NB4 (cell line): ENCODE results near the gene KCNQ4.

Experiments
- DNase-seq: peaks from one replicate; pipeline ENCODE4 v3.0.0; 2010; ENCODE audit warnings: low read depth
- H3K4me3 ChIP-seq: one replicate; pipeline ENCODE4 v1.5.1; 2011; ENCODE audit warnings: mild to moderate bottlenecking, low read depth, low read length, moderate library complexity
- MYC ChIP-seq: IDR thresholded peaks from 2 replicates; pipeline ENCODE4 v1.6.1; 2011; ENCODE audit warnings: low read depth, low read length
- POLR2A ChIP-seq: IDR thresholded peaks from 2 replicates; pipeline ENCODE4 v1.6.1; 2011; ENCODE audit warnings: mild to moderate bottlenecking; ENCODE audit not compliant: insufficient read length; ENCODE audit errors: extremely low read depth
- TF ChIP-seq, protein P1 (sequence below): IDR thresholded peaks from 2 replicates; pipeline ENCODE4 v1.6.1; 2011; ENCODE audit warnings: low read depth, low read length
- TF ChIP-seq, protein P2 (sequence below): IDR thresholded peaks from one replicate; pipeline ENCODE4 v1.5.1; 2012; ENCODE audit warnings: low read depth, low read length

Gene KCNQ4

DNA sequence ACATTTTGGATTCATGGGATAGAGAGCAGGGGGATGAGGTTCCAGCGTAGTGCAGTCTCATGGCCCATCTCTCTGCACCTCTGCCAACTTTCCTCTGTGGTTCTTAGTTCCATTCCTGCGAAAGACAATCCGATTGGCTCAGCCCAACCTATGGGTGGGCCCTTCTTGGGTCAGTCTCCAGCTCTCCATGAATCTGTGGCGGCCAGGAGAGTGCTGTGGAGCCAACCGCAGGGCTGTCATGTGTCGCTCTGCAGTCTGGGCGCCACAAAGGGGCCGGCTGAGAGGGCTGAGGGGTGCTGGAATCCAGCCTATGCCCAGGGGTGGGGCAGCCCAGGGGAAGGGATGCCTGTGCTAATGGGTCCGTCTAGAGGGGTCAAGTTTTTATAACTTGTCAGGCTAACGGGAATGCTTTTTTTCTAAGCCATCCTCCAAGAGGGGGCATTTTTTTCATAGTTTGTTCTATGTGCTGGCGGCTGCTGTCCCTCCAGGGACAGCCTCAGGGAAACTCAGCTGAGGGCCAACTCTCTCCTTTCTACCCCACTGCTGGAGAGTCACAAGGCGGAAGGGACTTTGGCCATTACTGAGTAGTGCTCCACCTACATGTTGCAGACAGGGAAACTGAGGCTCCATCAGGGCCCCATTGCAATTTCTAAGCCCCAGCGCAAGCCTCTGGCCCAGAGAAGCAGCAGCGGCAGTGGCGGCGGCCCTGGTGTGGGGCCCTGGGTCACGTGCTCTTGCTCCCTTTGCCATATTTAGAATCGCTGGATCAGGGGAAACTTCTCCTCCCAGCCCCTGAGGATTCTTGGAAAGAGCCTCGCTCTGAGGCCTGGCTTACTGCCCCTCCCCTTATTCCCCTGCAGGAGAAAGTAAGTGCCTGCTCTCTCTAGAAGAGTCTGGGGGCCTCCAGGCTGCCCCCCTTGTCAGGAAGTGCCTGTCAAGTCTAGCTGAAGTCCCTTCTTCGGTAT, 23.4 kb downstream of the KCNQ4 start:
- TF ChIP-seq POLR2A (no peak), MYC (no peak)
- TF ChIP-seq, protein P1, sequence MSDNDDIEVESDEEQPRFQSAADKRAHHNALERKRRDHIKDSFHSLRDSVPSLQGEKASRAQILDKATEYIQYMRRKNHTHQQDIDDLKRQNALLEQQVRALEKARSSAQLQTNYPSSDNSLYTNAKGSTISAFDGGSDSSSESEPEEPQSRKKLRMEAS: no peak
- TF ChIP-seq, protein P2, sequence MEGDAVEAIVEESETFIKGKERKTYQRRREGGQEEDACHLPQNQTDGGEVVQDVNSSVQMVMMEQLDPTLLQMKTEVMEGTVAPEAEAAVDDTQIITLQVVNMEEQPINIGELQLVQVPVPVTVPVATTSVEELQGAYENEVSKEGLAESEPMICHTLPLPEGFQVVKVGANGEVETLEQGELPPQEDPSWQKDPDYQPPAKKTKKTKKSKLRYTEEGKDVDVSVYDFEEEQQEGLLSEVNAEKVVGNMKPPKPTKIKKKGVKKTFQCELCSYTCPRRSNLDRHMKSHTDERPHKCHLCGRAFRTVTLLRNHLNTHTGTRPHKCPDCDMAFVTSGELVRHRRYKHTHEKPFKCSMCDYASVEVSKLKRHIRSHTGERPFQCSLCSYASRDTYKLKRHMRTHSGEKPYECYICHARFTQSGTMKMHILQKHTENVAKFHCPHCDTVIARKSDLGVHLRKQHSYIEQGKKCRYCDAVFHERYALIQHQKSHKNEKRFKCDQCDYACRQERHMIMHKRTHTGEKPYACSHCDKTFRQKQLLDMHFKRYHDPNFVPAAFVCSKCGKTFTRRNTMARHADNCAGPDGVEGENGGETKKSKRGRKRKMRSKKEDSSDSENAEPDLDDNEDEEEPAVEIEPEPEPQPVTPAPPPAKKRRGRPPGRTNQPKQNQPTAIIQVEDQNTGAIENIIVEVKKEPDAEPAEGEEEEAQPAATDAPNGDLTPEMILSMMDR: no peak
- DNase-seq: no peak
- no peak overlapping the region for H3K4me3 ChIP-seq

DNA sequence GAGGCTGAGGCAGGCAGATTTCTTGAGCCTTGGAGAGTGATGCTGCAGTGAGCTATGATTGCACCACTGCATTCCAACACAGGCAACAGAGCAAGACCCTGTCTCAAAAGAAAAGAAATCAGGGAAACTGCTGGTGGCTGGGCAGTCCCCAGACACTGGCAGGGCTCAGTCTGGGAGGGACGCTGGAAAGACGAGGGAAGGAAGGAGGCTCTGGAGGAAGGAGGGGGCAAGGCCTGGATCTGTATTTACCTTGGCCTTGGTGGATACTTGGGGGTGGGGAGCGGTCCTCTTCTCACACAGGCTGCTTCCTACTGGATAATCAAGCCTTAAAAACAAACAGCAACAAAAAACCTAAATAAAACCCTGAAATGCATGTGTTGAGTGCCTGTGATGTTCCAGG, 24.4 kb downstream of the KCNQ4 start:
- TF ChIP-seq MYC: no peak
- TF ChIP-seq POLR2A: no peak
- TF ChIP-seq, protein P1: no peak
- TF ChIP-seq, protein P2: no peak
- DNase-seq: no peak
- H3K4me3 ChIP-seq: no peak overlapping the region

DNA sequence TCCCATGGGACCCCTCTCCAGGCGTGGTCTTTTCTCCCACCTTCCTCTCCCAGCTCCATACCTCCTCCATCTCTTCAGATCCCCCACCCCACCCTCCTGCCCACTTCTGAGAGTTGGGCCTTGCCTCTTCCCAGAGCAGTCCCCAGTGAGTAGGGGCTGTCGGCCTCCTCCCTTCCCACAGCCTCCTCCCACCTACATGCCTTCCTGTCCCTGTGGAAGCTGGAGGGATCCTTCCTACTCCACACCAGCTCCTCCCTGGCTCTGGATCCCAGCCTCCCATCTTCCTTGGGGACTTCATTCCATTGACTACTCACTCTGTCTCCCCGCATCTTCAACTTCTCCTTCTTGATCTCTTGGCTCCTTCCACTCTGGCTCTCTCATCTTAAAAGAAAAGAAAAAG, 24.9 kb downstream of the KCNQ4 start:
- TF ChIP-seq, protein P2: no peak
- TF ChIP-seq, protein P1: no peak
- TF ChIP-seq MYC: no peak
- TF ChIP-seq POLR2A: no peak
- H3K4me3 ChIP-seq: no peak overlapping the region
- no peak for DNase-seq

DNA sequence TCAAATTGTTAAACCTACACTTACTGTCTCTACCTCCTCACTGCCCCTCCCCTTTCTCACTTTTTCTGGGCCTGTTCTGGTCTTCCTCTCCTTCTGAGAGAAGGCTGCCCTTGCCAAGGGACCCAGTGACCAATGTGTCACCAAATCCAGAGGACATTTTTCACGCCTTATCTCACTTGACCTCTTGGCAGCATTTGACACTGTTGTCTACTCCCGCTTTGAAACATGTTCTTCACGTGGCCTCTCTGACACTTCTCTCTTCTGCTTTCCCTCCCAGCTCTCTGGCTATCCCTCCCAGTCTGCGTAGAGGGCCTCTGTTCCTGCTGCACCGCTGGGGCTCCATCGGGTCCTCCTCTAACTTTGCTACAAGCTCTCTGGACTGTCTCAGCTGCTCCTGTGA, 25.3 kb downstream of the KCNQ4 start:
- no peak overlapping the region for H3K4me3 ChIP-seq
- TF ChIP-seq, protein P1: no peak
- no peak for TF ChIP-seq MYC
- TF ChIP-seq POLR2A: no peak
- TF ChIP-seq, protein P2: no peak
- DNase-seq: no peak

DNA sequence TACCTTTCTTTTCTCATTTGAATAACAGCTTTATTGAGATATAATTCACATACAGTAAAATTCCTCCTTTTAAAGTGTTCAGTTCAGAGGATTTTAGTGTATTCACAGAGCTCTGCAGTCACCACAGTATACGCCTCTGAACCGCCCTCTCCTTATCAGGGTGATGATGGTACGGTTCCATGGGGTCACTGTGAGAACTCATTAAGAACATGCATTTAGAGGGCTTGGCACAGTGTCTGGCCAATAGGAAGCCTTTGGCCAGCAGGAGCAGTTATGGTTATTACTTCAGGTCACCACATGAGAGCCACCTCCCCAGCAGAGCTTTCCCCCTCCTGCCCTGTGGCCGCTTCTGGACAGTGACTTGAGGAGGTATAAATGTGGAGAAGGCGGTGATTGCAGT, 27.3 kb downstream of the KCNQ4 start:
- no peak for TF ChIP-seq POLR2A
- H3K4me3 ChIP-seq: no peak overlapping the region
- no peak for DNase-seq

DNA sequence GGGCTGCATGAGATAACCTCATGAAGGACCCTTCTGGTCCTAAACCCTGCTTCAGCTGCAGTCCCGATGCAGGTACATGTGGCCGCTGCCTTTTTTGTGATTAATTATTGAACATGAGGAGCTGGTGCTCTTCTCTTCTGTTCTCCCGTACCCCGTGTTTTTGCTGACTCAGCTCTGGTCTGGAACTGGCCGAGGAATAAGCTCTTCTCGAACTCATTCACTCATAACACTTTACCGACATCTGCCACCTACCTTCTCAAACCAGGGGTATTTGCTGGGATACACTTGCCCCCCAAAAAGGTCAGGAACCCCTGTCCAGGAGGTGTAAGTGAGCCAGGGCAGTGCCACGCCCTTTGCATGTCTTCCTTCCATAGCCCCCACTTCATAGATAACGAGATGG, 31.8 kb downstream of the KCNQ4 start:
- TF ChIP-seq POLR2A (no peak), MYC (no peak)
- TF ChIP-seq, protein P2: no peak
- TF ChIP-seq, protein P1: no peak
- no peak overlapping the region for H3K4me3 ChIP-seq
- no peak for DNase-seq
